GM18870 (cell line): ENCODE data around the gene PTPN20.

Source experiments
- ATAC-seq: cut with Tn5 transposase; IDR thresholded peaks from one replicate; pipeline ENCODE4 v1.9.1; 2021; ENCODE audit warnings: moderate library complexity; ENCODE audit not compliant: unreplicated experiment

PTPN20 gene

DNA sequence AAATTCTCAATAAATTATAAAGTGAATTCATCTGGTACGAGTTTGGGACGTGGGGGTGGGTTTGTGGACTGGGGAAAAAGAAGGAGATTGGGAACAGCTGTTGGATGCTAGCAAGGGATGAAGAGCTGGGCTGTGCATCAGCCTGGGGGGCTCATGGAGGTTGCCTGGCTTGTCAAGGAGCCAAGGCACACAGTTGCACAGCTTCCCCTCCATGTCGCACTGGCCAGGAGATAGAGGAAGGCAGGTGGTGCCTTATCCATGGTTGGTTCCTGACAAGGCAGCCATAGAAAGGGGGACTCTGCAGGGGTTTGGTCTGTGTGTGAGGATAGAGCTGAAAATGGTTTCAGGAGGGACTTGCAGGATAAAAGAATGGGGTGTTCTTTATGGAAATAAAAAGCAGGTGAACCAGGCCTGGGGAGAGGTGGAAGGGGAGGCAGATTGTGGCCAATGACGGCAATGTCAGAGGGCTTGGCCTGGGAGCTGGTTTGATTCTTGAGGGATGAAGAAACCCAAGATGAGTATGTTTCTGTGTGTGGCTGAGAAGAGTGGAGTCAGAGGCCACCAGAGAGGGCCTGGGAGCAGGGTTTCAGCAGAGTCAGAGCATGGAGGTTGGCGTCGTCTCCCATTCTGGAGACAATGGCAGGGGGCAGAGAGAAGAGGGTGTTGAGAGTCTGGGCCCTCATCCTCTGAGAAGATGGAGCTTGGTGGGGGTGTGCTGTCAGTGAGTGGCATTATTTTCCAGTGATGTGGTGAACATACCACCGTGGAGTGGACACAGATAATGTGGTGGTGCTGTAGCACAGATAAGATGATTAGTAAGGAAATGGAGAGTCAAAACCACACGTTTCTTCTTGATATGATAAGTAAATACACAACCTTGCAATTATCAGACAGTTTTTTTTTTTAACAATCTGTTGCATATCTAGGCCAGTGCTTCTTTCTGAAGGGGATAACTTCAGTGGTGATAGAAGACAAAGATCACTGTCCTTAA lies 108.2 kb downstream of the PTPN20 start:
- no peak for ATAC-seq

DNA sequence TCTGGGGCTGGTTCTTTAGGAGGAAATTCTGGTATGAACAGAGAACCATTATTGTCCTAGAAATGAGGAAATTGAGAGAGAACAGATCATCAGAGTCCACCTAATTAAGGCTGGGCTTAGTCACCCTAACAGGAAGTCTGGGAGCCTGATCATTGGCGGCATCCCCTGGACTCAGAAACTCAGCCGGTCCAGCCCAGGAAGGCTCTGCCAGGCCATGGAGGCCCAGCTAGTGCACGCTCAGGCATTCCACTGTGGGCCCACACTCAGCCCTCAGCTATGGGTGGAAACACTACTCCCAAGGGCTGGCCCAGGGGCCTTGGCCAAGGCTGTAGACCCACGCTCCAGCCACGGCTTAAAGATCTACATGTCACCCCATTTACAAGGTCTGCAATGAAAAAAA lies 109.2 kb downstream of the PTPN20 start:
- ATAC-seq, result no peak

DNA sequence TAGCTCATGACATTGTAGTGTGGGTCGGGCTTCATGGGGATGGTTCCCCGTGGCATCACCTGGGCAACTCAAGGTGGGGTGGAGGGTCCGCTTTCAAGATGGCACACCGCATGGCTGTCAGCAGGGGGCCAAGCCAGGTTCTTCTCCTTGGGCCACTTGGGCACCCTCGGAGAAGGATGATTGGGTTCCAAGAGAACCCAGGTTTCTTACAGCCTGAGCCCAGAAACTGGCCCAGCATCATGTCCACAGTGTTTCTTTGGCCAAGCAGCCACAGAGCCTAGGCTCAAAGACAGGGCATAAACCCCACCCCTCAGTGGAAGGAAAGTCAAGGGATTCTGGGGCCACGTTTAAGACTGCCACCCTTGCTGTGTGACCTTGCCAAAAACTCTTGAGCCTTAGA lies 110.6 kb downstream of the PTPN20 start:
- ATAC-seq, result no peak

DNA sequence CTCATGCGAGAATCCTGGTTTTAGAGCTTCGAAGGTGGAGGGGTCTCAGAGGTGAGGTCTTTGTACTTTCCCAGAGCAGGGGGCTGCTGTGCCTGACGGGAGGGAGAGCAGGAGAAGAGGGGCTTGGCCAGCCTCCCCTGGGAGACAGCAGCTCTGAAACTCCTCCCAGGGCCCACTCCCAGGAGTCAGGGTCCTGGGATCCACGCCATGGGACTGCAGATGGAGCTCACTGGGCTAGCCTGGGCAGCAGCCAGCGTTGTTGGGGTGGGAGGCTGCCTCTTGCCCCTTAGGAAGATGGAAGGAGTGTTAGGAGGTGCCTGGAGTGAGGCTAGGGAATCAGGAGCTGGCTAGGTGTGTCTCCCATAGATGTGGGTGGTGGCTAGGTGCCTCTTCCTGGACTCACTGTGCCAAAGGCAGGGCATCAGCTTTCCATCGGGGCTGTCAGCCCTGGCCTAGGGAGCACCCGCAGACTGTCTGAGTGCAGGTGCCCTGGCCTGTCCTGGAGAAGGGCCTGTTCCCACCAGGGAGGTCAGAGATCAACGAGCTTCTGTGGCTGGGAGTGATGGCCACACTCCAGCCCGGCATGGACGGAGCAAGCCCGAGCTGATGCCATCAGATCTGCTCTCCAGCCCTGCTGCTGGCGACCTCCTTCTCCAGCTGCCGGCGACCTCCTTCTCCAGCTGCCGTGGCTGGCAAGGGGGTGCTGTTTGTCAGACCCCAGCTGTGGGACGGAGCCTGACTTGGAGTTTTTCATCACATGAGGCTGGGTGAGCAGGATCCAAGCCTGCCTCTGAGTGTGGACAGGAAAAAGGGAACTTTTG lies 111.3 kb downstream of the PTPN20 start:
- no peak for ATAC-seq

DNA sequence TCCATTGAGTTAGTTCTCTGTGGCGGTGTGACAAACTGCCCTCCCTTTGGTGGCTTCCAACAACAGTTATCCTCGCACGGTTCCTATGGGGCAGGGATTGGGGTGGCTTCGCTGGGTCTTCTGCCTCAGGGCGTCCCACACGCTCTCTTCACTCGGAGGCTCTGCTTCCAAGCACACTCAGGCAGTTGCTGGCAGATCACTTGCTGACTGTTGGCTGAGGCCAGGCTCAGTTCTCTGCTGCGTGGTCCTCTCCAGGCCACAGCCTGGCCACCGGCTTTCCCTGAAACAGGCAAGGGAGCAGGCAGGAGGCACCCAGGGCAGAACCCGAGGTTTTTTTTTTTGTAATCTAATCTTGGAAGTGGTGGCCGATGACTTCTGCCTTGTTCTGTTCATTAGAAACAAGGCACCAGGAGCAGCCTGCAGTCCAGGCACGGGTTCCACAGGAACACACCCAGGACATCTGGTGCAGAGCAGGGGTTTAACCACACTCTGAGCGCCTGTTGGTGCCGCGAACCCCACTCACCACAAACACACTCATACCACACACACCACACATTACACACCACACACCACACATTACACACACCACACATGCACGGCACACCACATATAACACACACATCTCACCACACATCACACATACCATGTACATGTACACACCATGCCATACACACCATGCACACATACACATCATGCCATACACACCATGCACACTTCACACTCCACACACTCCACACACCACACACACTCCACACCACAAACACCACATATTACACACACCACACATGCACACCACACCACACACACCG lies 112.2 kb downstream of the PTPN20 start:
- no peak for ATAC-seq

DNA sequence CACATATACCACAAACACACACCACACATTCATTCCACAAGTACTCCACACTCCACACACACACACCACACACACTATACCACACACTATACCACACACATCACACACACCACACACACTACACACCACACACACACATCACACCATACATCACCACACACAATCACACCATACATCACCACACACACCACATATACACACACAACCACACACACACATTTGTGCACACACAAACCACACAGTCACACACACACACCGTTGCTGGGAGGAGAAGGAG lies 112.8 kb downstream of the PTPN20 start:
- ATAC-seq, result no peak

DNA sequence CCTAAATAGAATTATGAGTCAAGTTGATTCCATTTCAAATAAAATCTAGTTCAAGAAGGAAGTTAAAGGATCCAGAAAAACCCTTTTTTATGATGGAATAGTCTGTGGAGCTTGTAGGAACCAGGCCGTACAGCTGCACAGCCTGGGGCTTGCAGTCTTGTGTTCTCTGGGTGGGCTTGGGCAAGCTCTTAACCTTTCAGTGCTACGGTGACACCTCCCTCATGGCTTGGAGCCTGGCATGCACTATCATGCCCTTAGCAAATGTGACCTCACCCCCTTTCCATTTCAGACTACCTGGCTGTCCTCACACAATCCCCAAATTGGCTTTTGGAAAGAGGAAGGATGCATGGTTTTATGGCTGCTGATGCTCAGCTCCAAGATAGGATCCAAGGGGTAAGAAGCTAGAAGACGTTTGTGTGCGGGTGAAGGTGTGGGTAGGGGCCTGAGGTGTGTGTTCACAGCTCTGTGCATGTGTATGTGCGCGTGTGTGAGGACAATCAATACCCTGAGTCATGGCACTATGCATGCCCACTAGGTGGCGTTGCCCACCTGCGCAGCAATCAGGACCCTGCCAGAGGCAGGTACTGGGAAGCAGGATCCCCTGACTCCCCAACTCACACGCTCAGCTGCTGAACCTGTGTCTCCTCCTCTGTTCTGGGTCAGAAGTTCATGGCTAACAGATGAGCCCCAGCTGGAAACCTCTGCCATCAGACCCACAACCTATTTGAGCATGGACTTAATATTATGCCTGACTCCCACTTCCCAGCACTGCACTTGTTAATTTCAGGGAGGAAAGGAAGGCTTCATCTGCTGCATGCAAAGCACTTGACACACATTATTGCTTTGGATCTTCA lies 113.4 kb downstream of the PTPN20 start:
- no peak for ATAC-seq

DNA sequence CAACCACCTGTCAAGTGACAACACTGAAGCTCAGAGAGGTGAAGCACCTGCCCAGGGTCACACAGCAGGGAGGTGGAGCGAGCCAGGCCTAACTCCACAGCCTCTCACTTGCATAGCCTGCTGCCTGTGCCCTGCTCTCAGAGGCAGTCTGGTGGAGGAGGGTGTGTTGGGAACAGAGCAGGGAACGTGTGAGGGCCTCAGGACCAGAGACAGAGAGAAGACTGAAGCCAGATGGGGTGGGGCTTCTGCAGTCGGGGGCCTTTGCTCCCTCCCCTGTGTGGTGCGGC lies 114.0 kb downstream of the PTPN20 start:
- no peak for ATAC-seq

DNA sequence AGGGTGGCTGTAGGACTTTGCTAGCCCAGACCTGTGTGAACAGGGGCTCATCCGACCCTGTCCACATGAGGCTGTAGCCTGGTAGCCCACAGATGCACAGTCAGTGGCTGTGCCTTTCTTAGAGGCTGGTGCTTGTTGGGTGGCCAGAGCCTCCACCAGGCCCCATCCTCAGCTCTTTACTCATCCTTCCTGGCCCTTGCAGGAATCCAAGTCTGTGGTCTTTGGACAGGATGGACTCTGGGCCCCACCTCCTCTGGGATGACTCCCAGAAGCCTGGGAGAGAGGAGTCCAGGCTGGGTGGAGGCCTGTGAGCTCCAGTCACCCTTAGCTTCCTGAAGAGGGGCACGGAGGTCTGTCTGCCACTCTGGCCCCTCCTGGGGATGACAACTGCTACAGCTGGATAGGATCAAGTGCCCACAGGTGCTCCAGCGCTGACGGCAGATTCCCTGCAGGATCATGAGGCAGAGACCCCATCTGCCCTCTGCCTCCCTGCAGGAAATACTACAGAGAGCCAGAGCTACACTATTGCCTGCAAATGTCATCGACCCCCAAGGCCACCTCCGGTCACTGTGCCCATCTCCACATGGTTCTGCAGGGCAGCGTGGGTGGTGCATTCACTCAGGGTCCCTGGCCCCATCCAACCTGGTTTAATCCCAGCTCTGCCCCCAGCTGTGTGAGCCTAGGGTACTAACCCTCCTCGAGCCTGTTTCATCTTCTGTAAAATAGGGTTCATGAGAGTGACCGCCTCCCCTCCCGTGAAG lies 114.5 kb downstream of the PTPN20 start:
- ATAC-seq, result no peak

DNA sequence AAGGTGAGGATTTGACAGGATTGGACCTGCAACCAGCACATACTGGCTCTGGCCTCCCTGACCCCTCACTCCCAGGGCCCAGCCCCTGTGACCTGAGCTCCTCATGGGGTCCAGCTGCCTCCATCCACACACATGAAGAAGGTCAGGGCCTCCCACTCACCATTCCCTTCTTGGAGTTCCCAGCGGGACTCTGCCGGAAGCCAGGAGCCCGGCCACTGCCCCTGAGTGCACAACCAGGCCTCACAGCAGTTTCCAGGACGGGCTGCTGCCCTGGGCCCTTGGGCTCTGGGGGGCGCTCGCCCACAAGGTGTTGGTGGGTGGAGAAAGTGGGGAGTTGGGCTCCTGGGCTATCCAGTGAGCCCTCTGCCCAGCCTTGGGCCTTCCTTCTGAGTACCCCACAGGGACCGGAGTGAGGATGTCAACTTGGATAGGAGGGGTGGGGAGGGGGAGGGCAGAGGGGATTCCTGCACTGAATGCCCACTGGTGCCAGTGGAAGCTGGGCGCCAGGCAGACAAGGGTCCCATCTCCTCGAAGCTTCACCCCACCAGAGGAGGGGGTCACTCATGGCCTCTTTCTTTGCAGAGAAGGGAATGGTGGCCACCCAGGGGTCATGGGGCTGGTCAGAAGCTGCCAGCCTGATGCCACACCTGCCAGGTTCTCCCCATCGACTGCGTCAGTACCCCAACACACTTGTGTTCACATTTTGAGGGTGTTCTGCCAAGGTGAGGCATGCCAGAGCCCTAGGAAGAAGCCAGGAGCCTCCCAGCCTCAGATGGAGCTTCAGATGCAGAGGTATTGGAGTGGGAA lies 115.3 kb downstream of the PTPN20 start:
- no peak for ATAC-seq

DNA sequence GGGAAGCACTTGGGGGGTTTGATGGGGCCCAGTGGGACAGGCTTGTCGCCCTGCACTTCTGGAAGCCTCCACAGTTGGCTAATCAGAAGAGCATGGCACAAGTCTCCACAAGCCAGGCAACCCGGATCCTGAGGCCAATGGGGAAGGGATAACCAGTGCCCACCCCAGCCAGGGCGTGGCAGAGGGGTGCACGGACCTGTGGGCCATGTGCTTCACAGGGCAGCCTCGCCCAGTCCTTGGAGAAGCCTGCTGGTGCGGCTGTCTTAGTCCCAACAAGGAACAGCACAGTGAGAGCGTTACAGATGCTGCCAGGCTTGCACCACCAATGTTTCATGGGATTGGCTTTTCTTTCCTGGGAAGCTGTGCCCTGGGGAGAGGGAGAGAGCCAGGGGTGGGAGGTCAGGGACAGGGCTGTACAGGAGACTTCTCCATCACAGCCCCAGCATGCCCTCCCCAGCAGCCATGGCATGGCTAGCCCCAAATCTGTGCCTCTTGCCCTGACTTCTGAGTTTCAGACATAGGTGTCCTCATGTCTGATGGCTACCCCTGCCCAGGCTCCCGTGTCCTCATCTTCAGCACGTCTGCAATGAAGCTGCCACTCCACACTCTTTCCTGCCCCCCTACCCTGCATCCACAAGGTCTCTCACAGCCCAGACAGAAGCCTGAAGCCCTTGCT lies 116.0 kb downstream of the PTPN20 start:
- ATAC-seq, result no peak

DNA sequence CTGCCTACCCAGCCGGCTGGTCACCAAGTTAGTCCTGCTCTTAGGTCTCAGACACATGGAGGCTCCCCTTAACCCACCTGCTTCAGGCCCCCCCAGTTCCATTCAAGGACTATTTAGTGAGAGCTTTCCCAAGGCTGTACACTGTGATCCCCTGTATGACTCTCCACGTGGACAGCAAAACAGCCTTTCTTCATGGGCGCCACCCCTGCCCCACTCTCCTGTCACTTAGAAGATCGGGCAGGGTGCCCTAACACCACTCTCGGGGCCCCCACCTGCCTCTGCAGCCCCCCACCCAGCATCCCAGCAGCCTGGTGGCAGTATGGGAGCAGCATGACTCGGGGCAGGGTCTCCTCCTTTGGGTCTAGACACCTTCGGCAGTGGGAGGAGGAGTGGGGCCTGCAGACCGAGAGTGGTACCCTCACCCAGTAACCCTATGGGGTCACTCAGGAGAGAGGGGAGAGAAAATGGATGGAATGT lies 116.6 kb downstream of the PTPN20 start:
- ATAC-seq, result no peak

DNA sequence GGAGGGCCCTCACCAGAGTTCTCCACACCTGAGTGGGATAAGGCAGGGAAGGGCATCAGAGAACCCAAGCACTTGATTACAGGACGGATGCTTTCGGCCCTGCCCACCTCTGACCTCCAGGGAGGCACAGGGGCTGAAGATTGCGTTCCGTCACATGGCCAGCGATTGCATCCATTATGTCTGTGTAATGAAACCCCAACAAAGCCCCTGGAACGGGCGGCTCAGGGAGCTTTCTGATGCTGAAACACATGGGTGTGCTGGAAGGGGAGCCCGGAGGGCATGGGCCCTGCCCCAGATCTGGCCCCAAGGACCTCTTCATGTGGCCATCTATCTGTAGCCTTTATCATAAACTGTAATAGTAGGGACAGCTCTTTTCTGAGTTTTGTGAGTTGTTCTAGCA lies 117.2 kb downstream of the PTPN20 start:
- ATAC-seq, result no peak

DNA sequence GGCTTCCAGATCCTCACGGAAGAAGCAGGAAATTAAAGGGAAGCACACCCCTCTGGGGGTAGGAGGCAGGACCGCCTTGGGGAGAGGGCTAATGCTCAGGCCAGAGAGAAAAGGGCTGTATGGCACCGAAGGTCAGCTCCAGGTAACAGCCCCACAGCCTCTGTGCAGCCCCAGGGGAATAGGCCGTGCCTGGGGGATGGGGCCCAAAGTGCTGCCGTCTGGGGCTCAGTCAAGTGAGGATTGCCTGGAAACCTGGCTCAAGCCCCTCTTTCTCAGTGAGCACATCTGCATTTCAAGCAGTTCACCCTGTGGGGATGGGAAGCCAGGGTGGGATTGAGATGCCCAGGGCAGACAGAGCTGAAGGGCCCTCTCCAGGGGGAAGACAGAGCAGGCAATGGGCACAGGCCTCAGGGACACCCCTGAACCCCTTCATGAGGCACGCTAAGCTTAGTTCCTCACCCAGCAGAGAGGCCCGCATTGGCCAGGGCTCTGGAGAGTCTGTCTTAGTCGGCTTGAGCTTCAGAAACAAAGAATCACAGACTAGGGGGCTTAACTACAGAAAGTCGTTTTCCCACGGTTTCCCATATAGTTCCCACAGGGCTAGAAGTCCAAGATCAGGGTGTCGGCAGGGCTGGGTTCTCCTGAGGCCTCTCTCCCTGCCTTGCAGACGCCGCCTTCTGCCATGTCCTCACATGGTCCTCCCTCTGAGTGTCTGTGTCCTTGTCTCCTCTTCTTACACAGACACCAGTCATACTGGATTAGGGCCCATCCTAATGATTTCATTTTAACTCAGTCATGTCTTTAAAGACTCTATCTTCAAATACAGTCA lies 118.2 kb downstream of the PTPN20 start:
- no peak for ATAC-seq

DNA sequence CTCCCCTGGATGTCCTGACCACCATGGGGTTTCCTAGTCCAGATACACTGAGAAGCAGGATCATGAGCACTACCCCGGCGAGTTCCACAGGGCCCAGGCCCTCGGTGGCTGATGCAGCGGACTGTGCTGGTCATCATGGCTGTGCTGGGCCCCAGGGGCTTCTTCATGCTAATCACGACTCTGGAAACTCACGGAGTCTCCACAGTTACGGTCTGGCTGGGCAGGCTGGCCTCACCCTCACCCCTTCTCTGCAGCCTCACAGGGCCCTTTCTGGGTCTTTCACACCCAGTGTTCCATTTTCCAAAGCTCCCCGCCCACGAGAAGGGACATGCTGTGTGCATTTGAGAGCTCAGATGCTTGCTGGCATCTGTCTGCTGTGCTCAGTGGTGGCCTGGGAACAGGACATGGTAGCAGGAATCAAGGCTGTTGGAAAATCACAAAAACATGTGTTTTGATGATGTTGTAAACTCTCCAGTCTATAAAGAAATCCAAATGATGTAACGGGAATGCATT lies 119.0 kb downstream of the PTPN20 start:
- no peak for ATAC-seq

DNA sequence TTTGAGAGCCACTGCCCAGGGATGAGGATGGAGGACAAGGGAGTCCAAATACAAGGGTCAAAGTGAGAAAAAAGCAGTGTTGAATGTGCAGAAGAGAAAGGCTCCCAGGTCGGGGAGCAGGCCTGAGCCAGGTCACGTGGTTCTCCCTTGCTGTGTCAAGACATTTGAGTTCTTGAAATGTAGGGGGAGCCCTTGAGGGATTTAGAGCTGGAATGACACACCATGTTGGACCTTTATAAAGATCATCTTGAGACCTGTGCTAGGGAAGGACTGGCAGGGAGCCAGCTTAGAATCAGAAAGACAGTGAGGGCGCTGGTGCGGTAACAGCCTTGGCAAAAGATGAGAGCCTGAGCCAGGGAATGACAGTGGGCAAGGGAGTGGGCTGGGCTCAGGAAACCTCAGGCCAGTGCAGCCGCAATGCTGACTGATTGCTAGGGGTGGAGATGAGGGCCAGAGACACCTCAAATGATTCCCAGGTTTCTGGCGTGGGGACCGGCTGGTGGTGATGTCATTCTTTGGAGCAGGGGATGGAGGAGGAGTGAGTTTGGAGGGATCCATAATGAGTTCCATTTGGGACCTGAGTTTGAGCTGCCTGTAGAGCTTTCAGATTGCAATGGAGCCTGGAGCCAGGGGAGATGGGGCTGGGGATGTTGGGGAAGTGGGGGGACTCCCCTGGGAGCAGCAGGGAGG lies 120.1 kb downstream of the PTPN20 start:
- no peak for ATAC-seq
